SK-N-SH treated with all-trans-retinoic acid at 6 μM for 48 hours (cell line): ENCODE results near the gene CELF1.

Experiments used
- ATAC-seq: fragments of 200-7000 bp; cut with Tn5 transposase; 3 replicates; pipeline ENCODE4 v1.9.1; 2020; ENCODE audit warnings: mild to moderate bottlenecking, moderate library complexity
- BACH2 ChIP-seq: fragments of 250-450 bp; sonication (Bioruptor Pico); IDR thresholded peaks from 2 replicates; pipeline ENCODE4 v1.9.0; 2021; ENCODE audit warnings: mild to moderate bottlenecking, borderline replicate concordance
- CREB5 ChIP-seq: fragments of 250-450 bp; sonication (Bioruptor Pico); IDR thresholded peaks from 2 replicates; pipeline ENCODE4 v1.5.1; 2020; ENCODE audit warnings: low read depth, mild to moderate bottlenecking, moderate library complexity
- CSRNP3 ChIP-seq: fragments of 250-450 bp; sonication (Bioruptor Pico); IDR thresholded peaks from 2 replicates; pipeline ENCODE4 v1.5.1; 2021; ENCODE audit warnings: mild to moderate bottlenecking, moderate library complexity
- ESRRG ChIP-seq: fragments of 250-450 bp; sonication (Bioruptor Pico); IDR thresholded peaks from 2 replicates; pipeline ENCODE4 v1.6.1; 2021; ENCODE audit warnings: mild to moderate bottlenecking
- GLIS3 ChIP-seq: fragments of 250-450 bp; sonication (Bioruptor Pico); IDR thresholded peaks from 2 replicates; pipeline ENCODE4 v1.5.0; 2020; ENCODE audit warnings: mild to moderate bottlenecking, moderate library complexity
- ISL1 ChIP-seq: fragments of 250-450 bp; sonication (Bioruptor Pico); IDR thresholded peaks from 2 replicates; pipeline ENCODE4 v2.1.2; 2022; ENCODE audit warnings: mild to moderate bottlenecking, moderate library complexity
- OSR1 ChIP-seq: fragments of 250-450 bp; sonication (Bioruptor Pico); IDR thresholded peaks from 2 replicates; pipeline ENCODE4 v1.8.0; 2022; ENCODE audit warnings: moderate library complexity, mild to moderate bottlenecking, inconsistent platforms
- PATZ1 ChIP-seq: fragments of 250-450 bp; sonication (Bioruptor Pico); IDR thresholded peaks from 2 replicates; pipeline ENCODE4 v1.8.0; 2020; ENCODE audit warnings: mild to moderate bottlenecking, moderate library complexity, borderline replicate concordance
- PPARA ChIP-seq: fragments of 250-450 bp; sonication (Bioruptor Pico); IDR thresholded peaks from 2 replicates; pipeline ENCODE4 v1.5.0; 2020; ENCODE audit warnings: mild to moderate bottlenecking, borderline replicate concordance
- RARB ChIP-seq: fragments of 250-450 bp; sonication (Bioruptor Pico); IDR thresholded peaks from 2 replicates; pipeline ENCODE4 v1.8.0; 2021; ENCODE audit warnings: mild to moderate bottlenecking, moderate library complexity
- SNAI2 ChIP-seq: fragments of 250-450 bp; sonication (Bioruptor Pico); IDR thresholded peaks from 2 replicates; pipeline ENCODE4 v1.5.0; 2020; ENCODE audit warnings: mild to moderate bottlenecking, moderate library complexity
- TCF4 ChIP-seq: fragments of 250-450 bp; sonication (Bioruptor Pico); IDR thresholded peaks from 2 replicates; pipeline ENCODE4 v1.8.0; 2021; ENCODE audit warnings: mild to moderate bottlenecking, moderate library complexity, borderline replicate concordance
- ZC3H10 ChIP-seq: fragments of 250-450 bp; sonication (Bioruptor Pico); IDR thresholded peaks from 2 replicates; pipeline ENCODE4 v1.5.1; 2021; ENCODE audit warnings: mild to moderate bottlenecking, moderate library complexity
- ZFP3 ChIP-seq: fragments of 250-450 bp; sonication (Bioruptor Pico); IDR thresholded peaks from 2 replicates; pipeline ENCODE4 v1.5.0; 2020; ENCODE audit warnings: mild to moderate bottlenecking, moderate library complexity
- ZFP30 ChIP-seq: fragments of 450-650 bp; formaldehyde crosslinking; IDR thresholded peaks from 2 replicates; pipeline ENCODE4 v1.5.0; 2022; ENCODE audit warnings: mild to moderate bottlenecking, moderate library complexity
- ZNF565 ChIP-seq: fragments of 450-650 bp; formaldehyde crosslinking; conservative IDR thresholded peaks from 2 replicates; pipeline ENCODE4 v1.5.0; 2020; ENCODE audit warnings: low read depth, mild to moderate bottlenecking, moderate library complexity
- ZNF70 ChIP-seq: fragments of 450-650 bp; formaldehyde crosslinking; IDR thresholded peaks from 2 replicates; pipeline ENCODE4 v1.5.0; 2020; ENCODE audit warnings: mild to moderate bottlenecking, moderate library complexity
- ZNF8 ChIP-seq: fragments of 450-650 bp; formaldehyde crosslinking; IDR thresholded peaks from 2 replicates; pipeline ENCODE4 v1.5.0; 2020; ENCODE audit warnings: mild to moderate bottlenecking, moderate library complexity
- TF ChIP-seq, protein P1 (sequence below): fragments of 250-450 bp; sonication (Bioruptor Pico); IDR thresholded peaks from 2 replicates; pipeline ENCODE4 v1.5.0; 2020; ENCODE audit warnings: mild to moderate bottlenecking, moderate library complexity
- TF ChIP-seq, protein P2 (sequence below): fragments of 250-450 bp; sonication (Bioruptor Pico); IDR thresholded peaks from 2 replicates; pipeline ENCODE4 v1.8.0; 2021; ENCODE audit warnings: low read depth, mild to moderate bottlenecking, moderate library complexity, borderline replicate concordance

Gene CELF1

DNA sequence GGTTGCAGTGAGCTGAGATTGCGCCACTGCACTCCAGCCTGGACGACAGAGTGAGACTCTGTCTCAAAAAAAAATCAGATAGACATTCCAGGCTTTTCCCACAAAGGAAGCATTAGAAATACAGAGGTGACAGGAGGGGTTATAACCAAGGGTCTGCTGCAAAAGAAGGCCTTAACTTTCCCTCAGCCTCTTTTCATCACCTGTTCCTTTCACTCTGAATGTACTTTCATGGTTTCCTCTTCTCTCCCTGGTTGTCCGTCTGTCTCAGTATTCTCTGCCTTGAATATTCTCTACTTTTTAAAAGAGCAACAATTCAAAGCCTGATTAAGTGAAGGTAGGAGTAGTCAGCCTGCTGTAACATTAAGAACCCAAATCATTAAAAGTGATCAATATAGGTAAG lies 50.2 kb downstream of the CELF1 start:
- no peak for ATAC-seq
- TF ChIP-seq BACH2 (CRISPR knock-in tag) = no peak
- TF ChIP-seq ZNF70 = no peak
- no peak for TF ChIP-seq ZNF565
- no peak for TF ChIP-seq SNAI2
- no peak for TF ChIP-seq ZFP3 (CRISPR knock-in tag)
- TF ChIP-seq, protein P1, sequence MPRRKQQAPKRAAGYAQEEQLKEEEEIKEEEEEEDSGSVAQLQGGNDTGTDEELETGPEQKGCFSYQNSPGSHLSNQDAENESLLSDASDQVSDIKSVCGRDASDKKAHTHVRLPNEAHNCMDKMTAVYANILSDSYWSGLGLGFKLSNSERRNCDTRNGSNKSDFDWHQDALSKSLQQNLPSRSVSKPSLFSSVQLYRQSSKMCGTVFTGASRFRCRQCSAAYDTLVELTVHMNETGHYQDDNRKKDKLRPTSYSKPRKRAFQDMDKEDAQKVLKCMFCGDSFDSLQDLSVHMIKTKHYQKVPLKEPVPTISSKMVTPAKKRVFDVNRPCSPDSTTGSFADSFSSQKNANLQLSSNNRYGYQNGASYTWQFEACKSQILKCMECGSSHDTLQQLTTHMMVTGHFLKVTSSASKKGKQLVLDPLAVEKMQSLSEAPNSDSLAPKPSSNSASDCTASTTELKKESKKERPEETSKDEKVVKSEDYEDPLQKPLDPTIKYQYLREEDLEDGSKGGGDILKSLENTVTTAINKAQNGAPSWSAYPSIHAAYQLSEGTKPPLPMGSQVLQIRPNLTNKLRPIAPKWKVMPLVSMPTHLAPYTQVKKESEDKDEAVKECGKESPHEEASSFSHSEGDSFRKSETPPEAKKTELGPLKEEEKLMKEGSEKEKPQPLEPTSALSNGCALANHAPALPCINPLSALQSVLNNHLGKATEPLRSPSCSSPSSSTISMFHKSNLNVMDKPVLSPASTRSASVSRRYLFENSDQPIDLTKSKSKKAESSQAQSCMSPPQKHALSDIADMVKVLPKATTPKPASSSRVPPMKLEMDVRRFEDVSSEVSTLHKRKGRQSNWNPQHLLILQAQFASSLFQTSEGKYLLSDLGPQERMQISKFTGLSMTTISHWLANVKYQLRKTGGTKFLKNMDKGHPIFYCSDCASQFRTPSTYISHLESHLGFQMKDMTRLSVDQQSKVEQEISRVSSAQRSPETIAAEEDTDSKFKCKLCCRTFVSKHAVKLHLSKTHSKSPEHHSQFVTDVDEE (CRISPR knock-in tag) = no peak
- no peak for TF ChIP-seq ZC3H10
- TF ChIP-seq, protein P2, sequence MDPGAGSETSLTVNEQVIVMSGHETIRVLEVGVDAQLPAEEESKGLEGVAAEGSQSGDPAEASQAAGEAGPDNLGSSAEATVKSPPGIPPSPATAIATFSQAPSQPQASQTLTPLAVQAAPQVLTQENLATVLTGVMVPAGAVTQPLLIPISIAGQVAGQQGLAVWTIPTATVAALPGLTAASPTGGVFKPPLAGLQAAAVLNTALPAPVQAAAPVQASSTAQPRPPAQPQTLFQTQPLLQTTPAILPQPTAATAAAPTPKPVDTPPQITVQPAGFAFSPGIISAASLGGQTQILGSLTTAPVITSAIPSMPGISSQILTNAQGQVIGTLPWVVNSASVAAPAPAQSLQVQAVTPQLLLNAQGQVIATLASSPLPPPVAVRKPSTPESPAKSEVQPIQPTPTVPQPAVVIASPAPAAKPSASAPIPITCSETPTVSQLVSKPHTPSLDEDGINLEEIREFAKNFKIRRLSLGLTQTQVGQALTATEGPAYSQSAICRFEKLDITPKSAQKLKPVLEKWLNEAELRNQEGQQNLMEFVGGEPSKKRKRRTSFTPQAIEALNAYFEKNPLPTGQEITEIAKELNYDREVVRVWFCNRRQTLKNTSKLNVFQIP (CRISPR knock-in tag) = no peak
- TF ChIP-seq RARB (CRISPR knock-in tag) = no peak
- no peak for TF ChIP-seq CREB5
- no peak for TF ChIP-seq OSR1 (CRISPR knock-in tag)
- no peak for TF ChIP-seq PATZ1 (CRISPR knock-in tag)
- TF ChIP-seq PPARA (CRISPR knock-in tag) = no peak

GRCh38 chr11:47501101-47501500 lies 51.8 kb downstream of the CELF1 start:
- ATAC-seq = no peak
- TF ChIP-seq CREB5 (no peak), PPARA (CRISPR knock-in tag) (no peak), ESRRG (CRISPR knock-in tag) (no peak), OSR1 (CRISPR knock-in tag) (no peak), ZNF8 (CRISPR knock-in tag) (no peak), PATZ1 (CRISPR knock-in tag) (no peak), ZNF70 (no peak), ZC3H10 (no peak), CSRNP3 (CRISPR knock-in tag) (no peak), ZFP30 (no peak), TCF4 (CRISPR knock-in tag) (no peak), GLIS3 (CRISPR knock-in tag) (no peak), ISL1 (CRISPR knock-in tag) (no peak), ZNF565 (no peak), ZFP3 (CRISPR knock-in tag) (no peak)
- TF ChIP-seq, protein P1 (CRISPR knock-in tag) = no peak
- TF ChIP-seq, protein P2 (CRISPR knock-in tag) = no peak
- TF ChIP-seq, all 23 proteins: peak for 0
